HG02759 (cell line): ENCODE data around the gene TCHH.
"Not testable (repeated sequence)": the region's sequence is repeated elsewhere in the genome, so short reads cannot be mapped to it uniquely, and the experiment has no call there.

ENCODE experiments used
- ATAC-seq: cut with Tn5 transposase; IDR thresholded peaks from one replicate; pipeline ENCODE4 v1.9.1; 2021; ENCODE audit warnings: mild to moderate bottlenecking, moderate library complexity; ENCODE audit not compliant: unreplicated experiment

The TCHH gene

GRCh38 chr1:152111515-152111968 lies 3.7 kb downstream of the TCHH start:
- ATAC-seq, result no peak

- no peak for ATAC-seq
These were observed 4.3 kb downstream of the TCHH start for GRCh38 chr1:152110860-152111514.

- ATAC-seq, result no peak
These were observed 4.8 kb downstream of the TCHH start for GRCh38 chr1:152110365-152110859.

- ATAC-seq, result no peak
These were observed 5.3 kb downstream of the TCHH start for GRCh38 chr1:152109998-152110294.

- ATAC-seq, result no peak
These were observed 5.8 kb downstream of the TCHH start for GRCh38 chr1:152109231-152109997.

GRCh38 chr1:152108882-152109222 lies 6.4 kb downstream of the TCHH start:
- ATAC-seq, result no peak

GRCh38 chr1:152107984-152108881 lies 7.0 kb downstream of the TCHH start:
- no peak for ATAC-seq

- ATAC-seq, result no peak
These were observed 7.9 kb downstream of the TCHH start for GRCh38 chr1:152107031-152107983.

GRCh38 chr1:152104854-152105253 lies 10.4 kb downstream of the TCHH start:
- ATAC-seq, result no peak

GRCh38 chr1:152096931-152097330 lies 18.3 kb downstream of the TCHH start:
- no peak for ATAC-seq

- no peak for ATAC-seq
These were observed 26.1 kb downstream of the TCHH start, which contains the start of gene TCHHL1 for GRCh38 chr1:152089014-152089674. Gene TCHHL1, minus strand, starts transcription at chr1:152089064. Its CDS starts 921 bp downstream, at chr1:152088143.

GRCh38 chr1:152086760-152087159 lies 28.5 kb downstream of the TCHH start:
- ATAC-seq, result no peak

GRCh38 chr1:152084853-152085252 lies 30.4 kb downstream of the TCHH start:
- no peak for ATAC-seq

- not testable (repeated sequence) for ATAC-seq
These were observed 34.2 kb downstream of the TCHH start for GRCh38 chr1:152081026-152081425.

GRCh38 chr1:152080494-152080893 lies 34.8 kb downstream of the TCHH start:
- not testable (repeated sequence) for ATAC-seq

GRCh38 chr1:152078831-152079441 lies 36.3 kb downstream of the TCHH start:
- ATAC-seq, result no peak

- no peak for ATAC-seq
These were observed 42.9 kb downstream of the TCHH start for GRCh38 chr1:152072311-152072710.

GRCh38 chr1:152071123-152071522 lies 44.1 kb downstream of the TCHH start:
- ATAC-seq, result no peak

- ATAC-seq, result no peak
These were observed 47.3 kb downstream of the TCHH start for GRCh38 chr1:152067929-152068328.
